D721Med (cell line): ENCODE measurements around the gene RFT1.

Experiments used
- DNase-seq: peaks from one replicate; pipeline ENCODE4 v3.0.0; 2011; ENCODE audit warnings: low spot score; ENCODE audit not compliant: insufficient read length
- FAIRE-seq: peaks from 2 replicates; lab custom pipeline; 2011; peaks lifted over from hg19 to GRCh38; lab: Jason Lieb, UNC
- CTCF ChIP-seq: IDR thresholded peaks from 2 replicates; pipeline ENCODE4 v1.5.1; 2012; ENCODE audit warnings: mild to moderate bottlenecking, control low read depth; ENCODE audit not compliant: insufficient read depth; ENCODE audit errors: missing control alignments

The RFT1 gene

DNA sequence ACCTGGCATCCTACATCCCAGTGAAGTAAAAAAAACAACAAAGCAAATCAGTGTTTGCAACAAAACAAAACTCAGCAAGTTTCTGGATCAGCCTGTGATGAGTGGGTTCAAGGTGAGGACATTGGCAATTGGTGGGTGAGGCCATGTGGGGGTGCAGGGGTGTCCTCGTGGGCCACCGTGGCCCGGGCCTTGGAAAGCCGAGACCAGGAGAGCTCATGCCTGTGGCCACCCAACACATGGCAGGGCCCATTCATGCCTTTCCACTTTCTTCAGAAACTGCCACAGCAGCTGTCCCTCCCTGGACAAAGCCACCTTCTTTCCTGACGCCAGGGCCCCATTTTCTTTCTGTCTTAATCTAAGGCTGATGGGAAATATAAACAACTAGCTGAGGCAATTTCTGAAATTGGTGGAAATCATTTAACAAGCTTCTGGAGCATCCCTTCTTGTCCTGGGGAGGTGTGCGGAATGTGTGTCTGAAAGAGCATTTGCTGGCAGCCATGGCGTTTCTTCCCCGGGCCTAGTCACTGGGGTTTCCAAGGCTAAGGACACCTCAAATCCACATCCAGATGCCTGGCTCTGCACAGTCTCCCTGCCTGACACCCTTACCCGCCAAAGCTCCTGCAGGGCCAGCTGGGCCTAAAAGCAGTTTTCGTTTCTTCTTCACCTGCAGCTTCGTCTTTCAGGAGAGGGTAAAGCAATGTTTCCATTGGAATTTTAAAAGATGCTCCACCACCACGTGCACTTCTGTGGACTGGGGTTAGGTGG, 50.3 kb downstream of the RFT1 start:
- FAIRE-seq = no peak

GRCh38 chr3:53079147-53079546, 51.1 kb downstream of the RFT1 start:
- no peak for FAIRE-seq
- DNase-seq = no peak
- TF ChIP-seq CTCF = no peak

More for the DNA sequence above, 50.3 kb downstream of the RFT1 start:
- DNase-seq = no peak
- no peak for TF ChIP-seq CTCF

GRCh38 chr3:53078656-53079055, 51.6 kb downstream of the RFT1 start:
- DNase-seq (no peak), FAIRE-seq (no peak)
- TF ChIP-seq CTCF = no peak

DNA sequence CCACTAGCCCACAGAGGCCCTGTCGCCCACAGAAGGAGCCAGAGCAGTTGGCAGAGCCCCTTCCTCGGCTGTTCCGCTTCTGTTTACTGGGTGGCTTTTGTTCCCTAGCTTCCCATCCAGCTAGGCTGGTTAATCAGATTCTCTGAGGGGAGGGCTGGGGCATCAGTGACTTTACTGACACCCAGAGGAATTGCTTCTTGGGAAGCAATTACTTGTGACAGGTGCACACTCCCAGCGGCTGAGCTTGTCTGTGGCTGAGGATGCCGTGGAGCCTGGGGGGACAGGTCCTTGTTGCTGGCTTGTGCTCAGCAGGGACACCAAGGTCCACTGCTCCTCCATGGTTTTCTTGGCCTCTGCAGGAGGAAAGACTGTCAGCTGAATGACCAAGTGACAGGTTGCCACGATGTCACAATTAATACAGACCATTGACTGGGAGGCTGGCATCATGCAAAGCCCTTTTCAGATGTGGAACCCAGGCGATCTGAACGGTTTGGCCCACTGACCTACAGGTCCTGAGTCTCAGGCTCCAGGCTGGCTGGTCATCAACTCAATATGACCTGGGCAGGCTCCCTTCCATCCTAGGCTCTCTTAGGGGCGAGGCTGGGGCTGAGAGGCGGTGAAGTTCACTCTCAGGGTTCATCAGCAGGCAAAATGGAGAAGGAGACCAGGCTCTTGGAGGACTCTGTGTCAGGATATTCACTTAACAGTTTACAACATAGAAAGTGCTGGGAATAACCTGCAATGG, 52.6 kb downstream of the RFT1 start:
- FAIRE-seq (no peak), DNase-seq (no peak)
- no peak for TF ChIP-seq CTCF

GRCh38 chr3:53075743-53076140, 54.5 kb downstream of the RFT1 start:
- FAIRE-seq (no peak), DNase-seq (no peak)
- TF ChIP-seq CTCF = no peak

GRCh38 chr3:53074761-53075742, 55.2 kb downstream of the RFT1 start:
- no peak for TF ChIP-seq CTCF
- no peak for FAIRE-seq
- no peak for DNase-seq
